Central memory CD8-positive, alpha-beta T cell (primary cell): ENCODE data around the gene ARF4.

Experiments used
- ATAC-seq: fragments of 150-1000 bp; cut with Tn5 transposase; replicated peaks from 2 replicates; pipeline ENCODE4 v1.10.0; 2022; ENCODE audit warnings: mild to moderate bottlenecking, moderate FRiP score, moderate number of reproducible peaks; ENCODE audit not compliant: poor library complexity, severe bottlenecking; ENCODE audit errors: extremely low read depth
- DNase-seq, 2 donors: peaks; one replicate each; pipeline ENCODE4 v3.0.0; 2021; ENCODE audit warnings: low spot score in 2 of 2
- H3K27ac Mint-ChIP-seq: one replicate; pipeline ENCODE4 v1.8.0; 2022; ENCODE audit warnings: low read depth, mild to moderate bottlenecking, moderate library complexity, mixed read lengths
- H3K27me3 Mint-ChIP-seq: one replicate; pipeline ENCODE4 v1.8.0; 2022; ENCODE audit warnings: mixed read lengths
- H3K36me3 Mint-ChIP-seq: one replicate; pipeline ENCODE4 v1.8.0; 2022; ENCODE audit warnings: mild to moderate bottlenecking, moderate library complexity, mixed read lengths; ENCODE audit not compliant: insufficient read depth
- H3K4me1 Mint-ChIP-seq: one replicate; pipeline ENCODE4 v1.8.0; 2022; ENCODE audit warnings: mixed read lengths
- H3K4me3 Mint-ChIP-seq: one replicate; pipeline ENCODE4 v1.8.0; 2022; ENCODE audit warnings: mild to moderate bottlenecking, moderate library complexity, mixed read lengths
- H3K9me3 Mint-ChIP-seq: one replicate; pipeline ENCODE4 v1.8.0; 2022; ENCODE audit warnings: mixed read lengths

The ARF4 gene

DNA sequence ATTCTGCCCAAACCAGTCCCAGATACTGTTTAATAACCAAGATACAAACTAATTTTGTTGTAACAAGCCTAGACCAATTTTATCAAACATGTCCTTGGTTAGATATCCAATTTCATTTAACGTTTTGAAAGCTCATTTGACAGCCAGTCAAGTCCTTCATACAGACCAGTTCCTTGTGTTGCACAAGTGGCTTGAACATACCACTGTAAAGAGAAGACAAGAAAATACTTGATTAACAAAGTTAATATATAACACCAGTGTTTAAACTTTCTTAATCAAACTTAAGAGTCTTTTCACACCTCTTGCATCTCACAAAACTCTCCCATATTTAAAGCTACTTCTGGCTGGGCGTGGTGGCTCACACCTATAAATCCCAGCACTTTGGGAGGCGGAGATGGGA, 25.0 kb downstream of the ARF4 start:
- ATAC-seq (no peak), DNase-seq (no peak)
- Mint-ChIP-seq H3K27ac (no peak overlapping the region), H3K4me1 (peaks cover 13% of the 10 kb centered on the region), H3K9me3 (no peaks in the 10 kb centered on the region), H3K36me3 (peaks cover 60% of the 10 kb centered on the region), H3K27me3 (no peaks in the 10 kb centered on the region), H3K4me3 (no peak overlapping the region)

- H3K27me3 Mint-ChIP-seq, result no peaks in the 10 kb centered on the region
- no peak overlapping the region for H3K4me3 Mint-ChIP-seq
- ATAC-seq, result no peak
- peaks cover 54% of the 10 kb centered on the region for H3K36me3 Mint-ChIP-seq
- DNase-seq, result no peak
- H3K4me1 Mint-ChIP-seq, result peaks cover 10% of the 10 kb centered on the region
- H3K9me3 Mint-ChIP-seq, result no peaks in the 10 kb centered on the region
- peak overlapping the region; percentile 42 for H3K27ac Mint-ChIP-seq
Measured at GRCh38 chr3:57570878-57571277, 26.3 kb downstream of the ARF4 start.

DNA sequence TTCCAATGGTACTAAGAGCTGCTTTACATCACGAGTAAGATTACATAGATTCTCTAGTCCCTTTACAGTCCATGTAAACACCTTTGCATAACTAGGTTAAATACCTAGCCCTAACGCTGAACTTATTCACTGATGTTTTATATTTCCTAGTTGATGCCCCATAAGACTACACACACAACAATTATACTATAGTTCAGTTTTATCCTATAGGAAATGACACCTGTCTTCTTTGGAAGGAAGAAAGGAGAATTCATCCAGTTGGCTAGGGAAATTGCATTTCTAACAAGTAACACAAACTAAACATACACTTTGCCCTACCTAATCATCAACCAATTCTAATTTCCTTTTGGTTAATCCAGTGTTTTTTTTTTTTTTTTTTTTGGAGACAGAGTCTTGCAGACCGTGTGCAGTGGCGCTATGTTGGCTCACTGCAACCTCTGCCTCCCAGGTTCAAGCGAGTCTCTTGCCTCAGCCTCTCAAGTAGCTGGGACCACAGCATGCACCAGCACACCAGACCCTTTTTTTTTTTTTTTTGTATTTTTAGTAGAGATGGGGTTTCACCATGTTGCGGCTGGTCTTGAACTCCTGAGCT, 27.2 kb downstream of the ARF4 start:
- no peaks in the 10 kb centered on the region for H3K27me3 Mint-ChIP-seq
- H3K4me1 Mint-ChIP-seq, result peaks cover 7% of the 10 kb centered on the region
- no peak overlapping the region for H3K4me3 Mint-ChIP-seq
- H3K27ac Mint-ChIP-seq, result no peak overlapping the region
- H3K36me3 Mint-ChIP-seq, result peaks cover 51% of the 10 kb centered on the region
- no peak for DNase-seq
- no peak for ATAC-seq
- H3K9me3 Mint-ChIP-seq, result no peaks in the 10 kb centered on the region

GRCh38 chr3:57559526-57559925, 37.6 kb downstream of the ARF4 start:
- no peaks in the 10 kb centered on the region for H3K27me3 Mint-ChIP-seq
- no peak for DNase-seq
- no peaks in the 10 kb centered on the region for H3K9me3 Mint-ChIP-seq
- no peak for ATAC-seq
- peak overlapping the region; percentile 19 for H3K27ac Mint-ChIP-seq
- peak overlapping the region; percentile 43 for H3K4me3 Mint-ChIP-seq
- H3K36me3 Mint-ChIP-seq, result peaks cover 47% of the 10 kb centered on the region
- peaks cover 33% of the 10 kb centered on the region for H3K4me1 Mint-ChIP-seq

GRCh38 chr3:57557085-57557537, 40.0 kb downstream of the ARF4 start:
- H3K9me3 Mint-ChIP-seq, result no peaks in the 10 kb centered on the region
- peaks cover 33% of the 10 kb centered on the region for H3K4me1 Mint-ChIP-seq
- DNase-seq (peak; percentile 28 to 36), ATAC-seq (peak; percentile 55)
- H3K27ac Mint-ChIP-seq, result peak overlapping the region; percentile 97
- peak overlapping the region; percentile 80 for H3K4me3 Mint-ChIP-seq
- no peaks in the 10 kb centered on the region for H3K27me3 Mint-ChIP-seq
- peaks cover 40% of the 10 kb centered on the region for H3K36me3 Mint-ChIP-seq

DNA sequence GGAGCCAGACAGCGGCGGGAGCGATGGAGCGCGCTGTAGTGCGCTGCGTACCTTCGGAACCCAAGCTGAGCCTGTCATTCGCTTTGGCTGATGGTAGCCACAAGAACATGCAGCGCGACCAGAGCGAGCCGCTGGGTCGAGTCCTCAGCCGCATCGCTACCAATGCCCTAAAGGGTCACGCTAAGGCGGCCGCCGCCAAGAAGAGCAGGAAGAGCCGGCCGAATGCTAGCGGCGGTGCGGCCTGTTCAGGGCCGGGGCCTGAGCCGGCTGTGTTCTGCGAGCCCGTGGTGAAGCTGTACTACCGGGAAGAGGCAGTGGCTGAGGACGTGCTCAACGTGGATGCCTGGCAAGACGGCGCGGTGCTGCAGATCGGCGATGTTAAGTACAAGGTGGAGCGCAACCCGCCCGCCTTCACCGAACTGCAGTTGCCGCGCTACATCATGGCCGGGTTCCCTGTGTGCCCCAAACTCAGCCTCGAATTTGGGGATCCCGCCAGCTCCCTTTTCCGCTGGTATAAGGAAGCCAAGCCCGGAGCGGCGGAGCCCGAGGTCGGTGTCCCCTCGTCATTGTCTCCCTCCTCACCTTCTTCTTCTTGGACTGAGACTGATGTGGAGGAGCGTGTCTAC, 40.6 kb downstream of the ARF4 start:
- peak overlapping the region; percentile 97 for H3K27ac Mint-ChIP-seq
- no peaks in the 10 kb centered on the region for H3K9me3 Mint-ChIP-seq
- H3K4me3 Mint-ChIP-seq, result peak overlapping the region; percentile 80
- peak; percentile 47 for ATAC-seq
- DNase-seq, result no peak
- H3K4me1 Mint-ChIP-seq, result peaks cover 33% of the 10 kb centered on the region
- no peaks in the 10 kb centered on the region for H3K27me3 Mint-ChIP-seq
- H3K36me3 Mint-ChIP-seq, result peaks cover 38% of the 10 kb centered on the region

- no peaks in the 10 kb centered on the region for H3K9me3 Mint-ChIP-seq
- DNase-seq (peak; percentile 73 to 76), ATAC-seq (peak; percentile 71)
- peaks cover 33% of the 10 kb centered on the region for H3K4me1 Mint-ChIP-seq
- no peaks in the 10 kb centered on the region for H3K27me3 Mint-ChIP-seq
- peaks cover 35% of the 10 kb centered on the region for H3K36me3 Mint-ChIP-seq
- peak within 1 kb of the TSS; percentile 80 for H3K4me3 Mint-ChIP-seq
- H3K27ac Mint-ChIP-seq, result peak within 1 kb of the TSS; percentile 97
Measured at GRCh38 chr3:57555738-57556458, 41.2 kb downstream of the ARF4 start, which contains the start of gene PDE12. TSS of gene PDE12 (plus strand) at chr3:57556274. CDS start at chr3:57556380, 106 bp downstream.

DNA sequence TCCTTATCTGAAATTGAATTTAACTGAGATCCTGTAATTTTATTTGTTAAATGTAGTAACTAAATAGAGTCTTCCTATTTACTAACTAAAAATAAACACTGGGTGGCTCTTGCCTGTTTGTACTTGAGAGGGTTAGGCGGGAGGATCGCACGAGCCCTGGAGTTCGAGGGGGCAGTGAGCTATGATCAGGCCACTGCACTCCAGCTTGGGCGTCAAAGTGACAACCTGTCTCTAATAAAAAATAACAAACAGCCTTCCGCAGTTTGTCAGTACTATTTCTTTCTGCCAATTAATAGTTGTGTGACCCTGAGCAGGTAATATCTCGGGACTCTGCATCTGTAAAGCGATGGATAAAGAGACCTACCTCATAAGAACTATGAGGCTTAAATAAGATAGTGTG, 41.8 kb downstream of the ARF4 start:
- H3K4me3 Mint-ChIP-seq, result peak overlapping the region; percentile 80
- H3K9me3 Mint-ChIP-seq, result no peaks in the 10 kb centered on the region
- peak overlapping the region; percentile 97 for H3K27ac Mint-ChIP-seq
- peaks cover 28% of the 10 kb centered on the region for H3K4me1 Mint-ChIP-seq
- ATAC-seq, result no peak
- H3K27me3 Mint-ChIP-seq, result no peaks in the 10 kb centered on the region
- H3K36me3 Mint-ChIP-seq, result peaks cover 31% of the 10 kb centered on the region
- no peak for DNase-seq

- no peaks in the 10 kb centered on the region for H3K36me3 Mint-ChIP-seq
- ATAC-seq (no peak), DNase-seq (no peak)
- no peak overlapping the region for H3K27ac Mint-ChIP-seq
- no peak overlapping the region for H3K4me3 Mint-ChIP-seq
- H3K4me1 Mint-ChIP-seq, result no peaks in the 10 kb centered on the region
- H3K9me3 Mint-ChIP-seq, result no peaks in the 10 kb centered on the region
- H3K27me3 Mint-ChIP-seq, result no peaks in the 10 kb centered on the region
Measured at GRCh38 chr3:57546616-57547015, 50.5 kb downstream of the ARF4 start.

DNA sequence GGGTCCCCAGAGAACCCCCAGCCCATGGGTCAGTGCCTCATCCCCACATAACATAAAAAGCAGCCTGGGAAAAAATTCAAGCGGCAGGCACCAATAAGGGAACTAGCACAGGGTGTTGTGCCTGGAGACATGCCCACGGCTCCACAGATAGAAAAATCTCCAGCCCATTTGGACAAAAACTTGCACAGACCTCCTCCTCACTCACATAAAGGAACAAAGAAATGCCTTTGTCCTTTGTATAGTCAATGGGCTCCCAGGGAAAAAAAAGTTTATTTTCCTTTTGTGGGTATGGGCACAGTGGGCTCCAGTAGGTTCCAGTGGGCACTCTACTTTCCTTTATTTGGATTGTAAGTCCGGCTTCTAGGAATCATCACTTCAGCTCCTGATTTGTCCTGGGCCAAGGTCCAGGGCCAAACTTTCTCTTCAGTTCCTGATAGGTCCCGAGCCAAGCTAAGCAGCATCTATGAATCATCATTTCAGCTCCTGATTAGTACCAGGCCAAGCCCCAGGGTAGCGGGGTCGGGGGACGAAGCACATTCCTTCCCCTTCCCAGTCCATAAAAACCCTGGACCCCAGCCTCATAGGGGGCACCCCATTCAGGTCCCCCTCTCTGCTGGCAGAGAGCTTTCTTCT, 51.4 kb downstream of the ARF4 start:
- Mint-ChIP-seq H3K27ac (no peak overlapping the region), H3K4me1 (no peaks in the 10 kb centered on the region), H3K9me3 (no peaks in the 10 kb centered on the region), H3K36me3 (no peaks in the 10 kb centered on the region), H3K27me3 (no peaks in the 10 kb centered on the region), H3K4me3 (no peak overlapping the region)
- ATAC-seq, result no peak
- no peak for DNase-seq

DNA sequence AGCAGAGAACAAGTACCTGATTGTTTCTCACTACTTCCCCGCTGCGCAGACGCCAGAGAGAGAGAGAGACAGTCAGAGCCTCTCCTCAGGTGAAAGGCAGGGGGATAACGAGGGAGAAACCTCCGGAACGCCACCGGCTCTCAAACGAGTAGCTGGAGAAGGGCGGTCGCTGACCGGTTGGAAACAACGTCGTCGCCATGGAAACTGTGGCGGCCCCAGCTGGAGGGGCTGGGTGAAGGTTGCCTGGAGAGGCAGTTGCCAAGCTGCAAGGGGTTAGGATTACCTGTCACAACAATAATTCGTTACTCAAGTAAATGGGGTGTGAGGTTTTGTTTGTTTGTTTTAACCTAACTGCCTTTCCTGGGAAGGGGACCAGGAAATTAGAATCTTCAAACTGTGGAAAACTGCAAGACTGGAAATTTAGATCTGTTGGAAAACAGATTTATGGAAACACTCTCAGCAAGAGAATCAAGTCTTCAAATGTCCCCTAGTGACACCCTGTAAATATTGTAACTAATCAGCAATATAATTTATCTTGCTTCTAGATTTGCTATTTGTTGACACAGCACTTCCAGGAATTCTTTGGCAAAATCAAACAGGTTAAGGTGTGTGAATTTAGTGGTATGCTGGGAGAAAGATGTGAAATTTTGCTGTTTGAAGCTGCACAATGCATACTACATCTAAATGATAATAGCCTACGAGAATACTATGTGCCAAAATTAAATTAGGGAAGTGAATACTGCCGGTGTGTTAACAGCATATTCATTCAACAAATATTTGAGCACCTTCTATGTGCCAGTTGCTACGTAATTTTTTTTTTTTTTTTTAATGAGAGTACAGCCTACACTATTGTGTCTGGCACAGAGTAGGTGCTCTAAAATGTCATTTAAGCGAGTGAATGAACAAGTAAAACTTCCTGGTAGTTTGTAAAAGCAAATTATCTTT, 52.7 kb downstream of the ARF4 start, which contains the start of gene DNAH12:
DNAH12 (minus strand) TSS at position 164 of the 945 bp plus-strand sequence. CDS start 1,474 bp downstream, outside the sequence.
- H3K4me3 Mint-ChIP-seq, result no peak within 1 kb of the TSS
- no peaks in the 10 kb centered on the region for H3K27me3 Mint-ChIP-seq
- no peaks in the 10 kb centered on the region for H3K36me3 Mint-ChIP-seq
- H3K9me3 Mint-ChIP-seq, result no peaks in the 10 kb centered on the region
- DNase-seq, result no peak
- H3K27ac Mint-ChIP-seq, result no peak within 1 kb of the TSS
- H3K4me1 Mint-ChIP-seq, result no peaks in the 10 kb centered on the region
- no peak for ATAC-seq

DNA sequence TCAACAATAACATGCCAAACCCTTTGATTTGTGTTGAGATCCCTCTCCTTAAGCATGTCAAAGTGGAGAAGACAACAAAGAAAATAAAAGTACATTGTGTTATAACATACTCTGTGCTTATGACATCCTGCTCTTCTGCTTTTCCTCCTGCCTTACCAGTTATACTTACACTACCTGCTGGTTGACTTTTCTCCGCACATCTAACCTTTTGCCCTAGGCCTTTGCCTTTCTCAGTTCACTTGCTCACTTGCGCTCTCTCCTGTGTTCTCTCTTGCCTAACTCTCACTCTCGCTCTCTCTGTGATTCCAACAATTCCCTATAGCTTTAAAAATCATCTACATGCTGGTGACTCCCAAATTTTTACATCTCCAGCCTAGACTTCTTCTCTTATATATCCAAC, 58.7 kb downstream of the ARF4 start:
- Mint-ChIP-seq H3K4me1 (no peaks in the 10 kb centered on the region), H3K27ac (no peak overlapping the region), H3K27me3 (no peaks in the 10 kb centered on the region), H3K9me3 (no peaks in the 10 kb centered on the region), H3K4me3 (no peak overlapping the region), H3K36me3 (no peaks in the 10 kb centered on the region)
- ATAC-seq (no peak), DNase-seq (no peak)
